WTC11 (cell line): ENCODE measurements around the gene NKAP. TPM values are rescaled to one million over a fixed set of nuclear protein-coding genes. Genes with fewer than 3 reads are reported as not detected.

Experiments
- ATAC-seq: fragments of 200-7000 bp; cut with Tn5 transposase; 2 replicates; pipeline ENCODE4 v1.10.0; 2021; ENCODE audit warnings: mild to moderate bottlenecking, moderate library complexity
- CTCF ChIA-PET: fragments of 300-600 bp; sonication (Branson Sonifier 250); formaldehyde crosslinking; loops from one replicate; lab custom pipeline; 2021; ENCODE audit warnings: antibody characterized with exemption; lab: Charles Lee
- POLR2A ChIA-PET: fragments of 350-600 bp; sonication (Branson Sonifier 250); formaldehyde crosslinking; loops from one replicate; lab custom pipeline; 2021; ENCODE audit warnings: antibody characterized with exemption; lab: Charles Lee
- DNase-seq: peaks from one replicate; pipeline ENCODE4 v3.0.0; 2021; ENCODE audit warnings: low spot score
- H3K27ac Mint-ChIP-seq: 2 replicates; pipeline ENCODE4 v1.8.0; 2021; ENCODE audit warnings: mixed read lengths
- H3K27me3 Mint-ChIP-seq: 2 replicates; pipeline ENCODE4 v1.8.0; 2021; ENCODE audit warnings: low read depth, mild to moderate bottlenecking, moderate library complexity, mixed read lengths
- H3K36me3 Mint-ChIP-seq: 2 replicates; pipeline ENCODE4 v1.8.0; 2021; ENCODE audit warnings: mixed read lengths
- H3K4me1 Mint-ChIP-seq: 2 replicates; pipeline ENCODE4 v1.8.0; 2022; ENCODE audit warnings: mixed read lengths
- H3K4me3 Mint-ChIP-seq: 2 replicates; pipeline ENCODE4 v1.8.0; 2021; ENCODE audit warnings: mild to moderate bottlenecking, moderate library complexity, mixed read lengths
- H3K9me3 Mint-ChIP-seq: 2 replicates; pipeline ENCODE4 v1.8.0; 2021; ENCODE audit warnings: mixed read lengths
- ELF4 ChIP-seq: sonication (generic); formaldehyde crosslinking; IDR thresholded peaks from 2 replicates; pipeline ENCODE4 v1.8.1; 2022; ENCODE audit warnings: low read depth, mild to moderate bottlenecking, moderate library complexity, missing genetic modification reagents
- ESRRA ChIP-seq: sonication (generic); formaldehyde crosslinking; IDR thresholded peaks from 2 replicates; pipeline ENCODE4 v1.8.1; 2022; ENCODE audit warnings: mild to moderate bottlenecking, missing genetic modification reagents, borderline replicate concordance
- MXD4 ChIP-seq: fragments of 250-450 bp; sonication (Bioruptor Pico); IDR thresholded peaks from 2 replicates; pipeline ENCODE4 v1.8.0; 2021; ENCODE audit warnings: mild to moderate bottlenecking, moderate library complexity, borderline replicate concordance
- MYBL2 ChIP-seq: sonication (generic); formaldehyde crosslinking; IDR thresholded peaks from 2 replicates; pipeline ENCODE4 v1.8.1; 2023; ENCODE audit warnings: mild to moderate bottlenecking, moderate library complexity, missing genetic modification reagents
- NR2C2 ChIP-seq: sonication (generic); formaldehyde crosslinking; IDR thresholded peaks from 2 replicates; pipeline ENCODE4 v1.8.0; 2022; ENCODE audit warnings: mild to moderate bottlenecking, missing genetic modification reagents
- TEAD4 ChIP-seq: sonication (generic); formaldehyde crosslinking; IDR thresholded peaks from 2 replicates; pipeline ENCODE4 v1.8.0; 2022; ENCODE audit warnings: mild to moderate bottlenecking, missing genetic modification reagents
- TP53 ChIP-seq: sonication (generic); formaldehyde crosslinking; IDR thresholded peaks from 2 replicates; pipeline ENCODE4 v1.8.1; 2023; ENCODE audit warnings: mild to moderate bottlenecking, missing genetic modification reagents
- ZNF121 ChIP-seq: sonication (generic); formaldehyde crosslinking; IDR thresholded peaks from 2 replicates; pipeline ENCODE4 v1.8.0; 2023; ENCODE audit warnings: missing genetic modification reagents
- ZNF138 ChIP-seq: sonication (generic); formaldehyde crosslinking; conservative IDR thresholded peaks from 2 replicates; pipeline ENCODE4 v1.8.1; 2022; ENCODE audit warnings: mild to moderate bottlenecking, moderate library complexity, missing genetic modification reagents
- ZNF396 ChIP-seq: fragments of 250-450 bp; sonication (Bioruptor Pico); IDR thresholded peaks from 2 replicates; pipeline ENCODE4 v1.8.0; 2021; ENCODE audit warnings: mild to moderate bottlenecking, moderate library complexity, borderline replicate concordance
- ZNF423 ChIP-seq: fragments of 250-450 bp; sonication (Bioruptor Pico); IDR thresholded peaks from 2 replicates; pipeline ENCODE4 v2.1.2; 2022; ENCODE audit warnings: mild to moderate bottlenecking, moderate library complexity
- total RNA-seq: library from RNA; stranded (reverse); gene quantifications from 3 replicates; pipeline ENCODE4 v1.2.3, GENCODE V29; 2021
- TF ChIP-seq, protein P1 (sequence below): sonication (generic); formaldehyde crosslinking; IDR thresholded peaks from 2 replicates; pipeline ENCODE4 v1.8.1; 2022; ENCODE audit warnings: missing genetic modification reagents, borderline replicate concordance
- TF ChIP-seq, protein P2 (sequence below): sonication (generic); formaldehyde crosslinking; IDR thresholded peaks from 2 replicates; pipeline ENCODE4 v1.8.0; 2022; ENCODE audit warnings: mild to moderate bottlenecking, missing genetic modification reagents
- TF ChIP-seq, protein P3 (sequence below): sonication (generic); formaldehyde crosslinking; IDR thresholded peaks from 2 replicates; pipeline ENCODE4 v1.8.1; 2023; ENCODE audit warnings: mild to moderate bottlenecking, missing genetic modification reagents, moderate library complexity
- TF ChIP-seq, protein P4 (sequence below): fragments of 250-450 bp; sonication (Bioruptor Pico); conservative IDR thresholded peaks from 2 replicates; pipeline ENCODE4 v1.9.0; 2021; ENCODE audit warnings: mild to moderate bottlenecking
- TF ChIP-seq, protein P5 (sequence below): fragments of 250-450 bp; sonication (Bioruptor Pico); IDR thresholded peaks from 2 replicates; pipeline ENCODE4 v1.9.0; 2021; ENCODE audit warnings: mild to moderate bottlenecking
- TF ChIP-seq, protein P6 (sequence below): sonication (generic); formaldehyde crosslinking; conservative IDR thresholded peaks from 2 replicates; pipeline ENCODE4 v1.8.1; 2022; ENCODE audit warnings: mild to moderate bottlenecking, missing genetic modification reagents
- TF ChIP-seq, protein P7 (sequence below): sonication (generic); formaldehyde crosslinking; conservative IDR thresholded peaks from 2 replicates; pipeline ENCODE4 v1.8.1; 2023; ENCODE audit warnings: mild to moderate bottlenecking, low read depth, missing genetic modification reagents, moderate library complexity

Gene NKAP
- total RNA-seq, 1 experiment from 2014 or later = 6.9 TPM

DNA sequence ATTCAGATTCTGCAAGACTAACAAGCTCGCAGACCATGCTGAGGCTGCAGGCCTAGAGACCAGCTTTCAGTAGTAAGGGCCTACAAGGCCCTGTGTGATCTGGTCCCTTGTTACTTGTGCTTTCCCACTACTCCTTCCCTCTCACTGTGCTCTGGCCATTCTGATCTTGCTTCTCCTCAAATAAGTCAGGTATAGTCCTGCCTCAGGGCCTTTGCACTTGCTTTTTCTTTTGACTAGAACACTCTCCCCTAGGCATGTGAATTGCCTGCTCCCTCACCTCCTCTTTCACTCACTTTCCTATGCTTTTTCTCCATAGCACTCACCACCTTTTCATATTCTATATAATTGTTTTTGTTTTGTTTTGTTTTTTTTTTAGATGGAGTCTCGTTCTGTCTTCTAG, 25.7 kb downstream of the NKAP start (continued):
- TF ChIP-seq, protein P1, sequence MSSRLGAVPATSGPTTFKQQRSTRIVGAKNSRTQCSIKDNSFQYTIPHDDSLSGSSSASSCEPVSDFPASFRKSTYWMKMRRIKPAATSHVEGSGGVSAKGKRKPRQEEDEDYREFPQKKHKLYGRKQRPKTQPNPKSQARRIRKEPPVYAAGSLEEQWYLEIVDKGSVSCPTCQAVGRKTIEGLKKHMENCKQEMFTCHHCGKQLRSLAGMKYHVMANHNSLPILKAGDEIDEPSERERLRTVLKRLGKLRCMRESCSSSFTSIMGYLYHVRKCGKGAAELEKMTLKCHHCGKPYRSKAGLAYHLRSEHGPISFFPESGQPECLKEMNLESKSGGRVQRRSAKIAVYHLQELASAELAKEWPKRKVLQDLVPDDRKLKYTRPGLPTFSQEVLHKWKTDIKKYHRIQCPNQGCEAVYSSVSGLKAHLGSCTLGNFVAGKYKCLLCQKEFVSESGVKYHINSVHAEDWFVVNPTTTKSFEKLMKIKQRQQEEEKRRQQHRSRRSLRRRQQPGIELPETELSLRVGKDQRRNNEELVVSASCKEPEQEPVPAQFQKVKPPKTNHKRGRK = no peak
- TF ChIP-seq ELF4 (no peak), ZNF396 (no peak)
- TF ChIP-seq, all 79 proteins: peak for 0

DNA sequence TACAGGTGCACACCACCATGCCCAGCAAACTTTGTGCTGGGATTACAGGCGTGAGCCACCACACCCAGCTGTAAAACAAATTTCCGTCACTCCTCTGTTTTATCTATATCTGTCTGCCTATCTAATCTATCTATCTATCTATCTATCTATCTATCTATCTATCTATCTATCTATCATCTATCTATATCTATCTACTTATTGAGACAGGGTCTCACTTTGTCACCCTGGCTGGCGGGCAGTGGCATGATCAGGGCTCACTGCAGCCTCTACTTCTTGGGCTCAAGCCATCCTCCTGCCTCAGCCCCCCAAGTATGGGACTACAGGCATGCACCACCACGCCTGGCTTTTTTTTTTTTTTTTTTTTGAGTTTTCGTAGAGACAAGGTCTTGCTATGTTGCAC, 27.2 kb downstream of the NKAP start:
- TF ChIP-seq, protein P2, sequence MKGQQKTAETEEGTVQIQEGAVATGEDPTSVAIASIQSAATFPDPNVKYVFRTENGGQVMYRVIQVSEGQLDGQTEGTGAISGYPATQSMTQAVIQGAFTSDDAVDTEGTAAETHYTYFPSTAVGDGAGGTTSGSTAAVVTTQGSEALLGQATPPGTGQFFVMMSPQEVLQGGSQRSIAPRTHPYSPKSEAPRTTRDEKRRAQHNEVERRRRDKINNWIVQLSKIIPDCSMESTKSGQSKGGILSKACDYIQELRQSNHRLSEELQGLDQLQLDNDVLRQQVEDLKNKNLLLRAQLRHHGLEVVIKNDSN (CRISPR knock-in tag) = no peak
- TF ChIP-seq, protein P3, sequence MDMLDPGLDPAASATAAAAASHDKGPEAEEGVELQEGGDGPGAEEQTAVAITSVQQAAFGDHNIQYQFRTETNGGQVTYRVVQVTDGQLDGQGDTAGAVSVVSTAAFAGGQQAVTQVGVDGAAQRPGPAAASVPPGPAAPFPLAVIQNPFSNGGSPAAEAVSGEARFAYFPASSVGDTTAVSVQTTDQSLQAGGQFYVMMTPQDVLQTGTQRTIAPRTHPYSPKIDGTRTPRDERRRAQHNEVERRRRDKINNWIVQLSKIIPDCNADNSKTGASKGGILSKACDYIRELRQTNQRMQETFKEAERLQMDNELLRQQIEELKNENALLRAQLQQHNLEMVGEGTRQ (CRISPR knock-in tag) = no peak
- TF ChIP-seq, protein P4, sequence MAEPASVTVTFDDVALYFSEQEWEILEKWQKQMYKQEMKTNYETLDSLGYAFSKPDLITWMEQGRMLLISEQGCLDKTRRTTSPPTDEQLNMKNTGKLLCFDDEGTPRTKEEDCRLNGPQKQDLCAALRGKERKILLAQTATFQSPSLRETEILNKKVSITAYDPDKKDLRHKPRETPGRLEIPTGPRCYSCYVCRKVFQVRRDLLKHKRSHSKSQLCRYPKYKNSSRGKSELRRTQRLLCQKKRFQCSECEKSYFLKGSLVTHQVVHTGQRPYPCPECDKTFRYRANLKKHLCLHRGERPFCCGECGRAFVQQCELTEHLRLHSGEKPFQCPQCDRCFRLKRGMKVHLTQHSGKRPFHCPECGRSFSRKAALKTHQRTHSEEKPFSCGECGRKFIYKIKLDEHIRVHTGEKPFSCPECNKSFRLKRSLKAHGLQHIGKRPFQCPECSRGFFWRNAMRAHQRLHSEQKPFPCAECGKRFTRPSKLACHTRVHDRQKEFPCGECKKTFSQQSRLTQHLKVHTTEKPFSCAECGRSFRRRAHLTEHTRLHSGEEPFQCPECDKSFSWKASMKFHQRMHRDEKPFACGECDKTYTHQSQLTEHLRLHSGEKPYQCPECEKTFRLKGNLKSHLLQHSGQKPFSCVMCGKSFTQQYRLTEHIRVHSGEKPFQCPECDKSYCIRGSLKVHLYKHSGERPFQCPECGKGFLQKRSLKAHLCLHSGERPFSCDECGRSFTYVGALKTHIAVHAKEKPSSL = no peak
- no peak for TF ChIP-seq ESRRA (CRISPR knock-in tag)
- TF ChIP-seq, protein P5, sequence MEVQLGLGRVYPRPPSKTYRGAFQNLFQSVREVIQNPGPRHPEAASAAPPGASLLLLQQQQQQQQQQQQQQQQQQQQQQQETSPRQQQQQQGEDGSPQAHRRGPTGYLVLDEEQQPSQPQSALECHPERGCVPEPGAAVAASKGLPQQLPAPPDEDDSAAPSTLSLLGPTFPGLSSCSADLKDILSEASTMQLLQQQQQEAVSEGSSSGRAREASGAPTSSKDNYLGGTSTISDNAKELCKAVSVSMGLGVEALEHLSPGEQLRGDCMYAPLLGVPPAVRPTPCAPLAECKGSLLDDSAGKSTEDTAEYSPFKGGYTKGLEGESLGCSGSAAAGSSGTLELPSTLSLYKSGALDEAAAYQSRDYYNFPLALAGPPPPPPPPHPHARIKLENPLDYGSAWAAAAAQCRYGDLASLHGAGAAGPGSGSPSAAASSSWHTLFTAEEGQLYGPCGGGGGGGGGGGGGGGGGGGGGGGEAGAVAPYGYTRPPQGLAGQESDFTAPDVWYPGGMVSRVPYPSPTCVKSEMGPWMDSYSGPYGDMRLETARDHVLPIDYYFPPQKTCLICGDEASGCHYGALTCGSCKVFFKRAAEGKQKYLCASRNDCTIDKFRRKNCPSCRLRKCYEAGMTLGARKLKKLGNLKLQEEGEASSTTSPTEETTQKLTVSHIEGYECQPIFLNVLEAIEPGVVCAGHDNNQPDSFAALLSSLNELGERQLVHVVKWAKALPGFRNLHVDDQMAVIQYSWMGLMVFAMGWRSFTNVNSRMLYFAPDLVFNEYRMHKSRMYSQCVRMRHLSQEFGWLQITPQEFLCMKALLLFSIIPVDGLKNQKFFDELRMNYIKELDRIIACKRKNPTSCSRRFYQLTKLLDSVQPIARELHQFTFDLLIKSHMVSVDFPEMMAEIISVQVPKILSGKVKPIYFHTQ (CRISPR knock-in tag) = no peak
- no peak for TF ChIP-seq TP53 (CRISPR knock-in tag)
- TF ChIP-seq, protein P6, sequence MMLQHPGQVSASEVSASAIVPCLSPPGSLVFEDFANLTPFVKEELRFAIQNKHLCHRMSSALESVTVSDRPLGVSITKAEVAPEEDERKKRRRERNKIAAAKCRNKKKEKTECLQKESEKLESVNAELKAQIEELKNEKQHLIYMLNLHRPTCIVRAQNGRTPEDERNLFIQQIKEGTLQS (CRISPR knock-in tag) = no peak
- TF ChIP-seq MXD4 (CRISPR knock-in tag) = no peak
- TF ChIP-seq TEAD4 (CRISPR knock-in tag) = no peak
- TF ChIP-seq, protein P1 = no peak
- TF ChIP-seq MYBL2 (CRISPR knock-in tag) = no peak
- no peak for TF ChIP-seq ZNF423
- no peak for TF ChIP-seq ZNF138
- TF ChIP-seq, protein P7, sequence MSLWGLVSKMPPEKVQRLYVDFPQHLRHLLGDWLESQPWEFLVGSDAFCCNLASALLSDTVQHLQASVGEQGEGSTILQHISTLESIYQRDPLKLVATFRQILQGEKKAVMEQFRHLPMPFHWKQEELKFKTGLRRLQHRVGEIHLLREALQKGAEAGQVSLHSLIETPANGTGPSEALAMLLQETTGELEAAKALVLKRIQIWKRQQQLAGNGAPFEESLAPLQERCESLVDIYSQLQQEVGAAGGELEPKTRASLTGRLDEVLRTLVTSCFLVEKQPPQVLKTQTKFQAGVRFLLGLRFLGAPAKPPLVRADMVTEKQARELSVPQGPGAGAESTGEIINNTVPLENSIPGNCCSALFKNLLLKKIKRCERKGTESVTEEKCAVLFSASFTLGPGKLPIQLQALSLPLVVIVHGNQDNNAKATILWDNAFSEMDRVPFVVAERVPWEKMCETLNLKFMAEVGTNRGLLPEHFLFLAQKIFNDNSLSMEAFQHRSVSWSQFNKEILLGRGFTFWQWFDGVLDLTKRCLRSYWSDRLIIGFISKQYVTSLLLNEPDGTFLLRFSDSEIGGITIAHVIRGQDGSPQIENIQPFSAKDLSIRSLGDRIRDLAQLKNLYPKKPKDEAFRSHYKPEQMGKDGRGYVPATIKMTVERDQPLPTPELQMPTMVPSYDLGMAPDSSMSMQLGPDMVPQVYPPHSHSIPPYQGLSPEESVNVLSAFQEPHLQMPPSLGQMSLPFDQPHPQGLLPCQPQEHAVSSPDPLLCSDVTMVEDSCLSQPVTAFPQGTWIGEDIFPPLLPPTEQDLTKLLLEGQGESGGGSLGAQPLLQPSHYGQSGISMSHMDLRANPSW (CRISPR knock-in tag) = no peak
- no peak for TF ChIP-seq NR2C2 (CRISPR knock-in tag)
- no peak for TF ChIP-seq ZNF121 (CRISPR knock-in tag)
- DNase-seq (no peak), ATAC-seq (no peak)
- no peak overlapping the region for H3K4me3 Mint-ChIP-seq
- no peaks in the 10 kb centered on the region for H3K9me3 Mint-ChIP-seq
- H3K27me3 Mint-ChIP-seq = no peaks in the 10 kb centered on the region; the same call in 1 of the 2 replicates
- H3K36me3 Mint-ChIP-seq = no peaks in the 10 kb centered on the region
- ChIA-PET CTCF (no interaction called here), POLR2A (no interaction called here)
- no peaks in the 10 kb centered on the region for H3K4me1 Mint-ChIP-seq
- H3K27ac Mint-ChIP-seq = no peak overlapping the region
